ENCODE data around the gene PCYT2.

GRCh38 chr17:81905424-81905875 is 5.7 kb downstream of the PCYT2 start:
- TF ChIP-seq YY1 (IDR thresholded peaks at IDR 0.05; ENCODE audit: low read depth) (no peak), ZBTB7A (IDR thresholded peaks at IDR 0.05; ENCODE audit: low read depth) (no peak), RAD21 (IDR thresholded peaks at IDR 0.05; ENCODE audit: low read depth) (no peak), CREB1 (IDR thresholded peaks at IDR 0.05; ENCODE audit: low read depth) (no peak), CEBPB (IDR thresholded peaks at IDR 0.05) (no peak), TAF1 (IDR thresholded peaks at IDR 0.05; ENCODE audit: low read depth) (no peak), TEAD4 (IDR thresholded peaks at IDR 0.05) (no peak), TCF12 (IDR thresholded peaks at IDR 0.05; ENCODE audit: low read depth) (no peak), REST (IDR thresholded peaks at IDR 0.05; ENCODE audit: low read depth) (no peak), FOXM1 (IDR thresholded peaks at IDR 0.05; ENCODE audit: borderline replicate concordance, low read depth) (no peak), EP300 (IDR thresholded peaks at IDR 0.05; ENCODE audit: borderline replicate concordance) (no peak)
- TF ChIP-seq, protein P1, sequence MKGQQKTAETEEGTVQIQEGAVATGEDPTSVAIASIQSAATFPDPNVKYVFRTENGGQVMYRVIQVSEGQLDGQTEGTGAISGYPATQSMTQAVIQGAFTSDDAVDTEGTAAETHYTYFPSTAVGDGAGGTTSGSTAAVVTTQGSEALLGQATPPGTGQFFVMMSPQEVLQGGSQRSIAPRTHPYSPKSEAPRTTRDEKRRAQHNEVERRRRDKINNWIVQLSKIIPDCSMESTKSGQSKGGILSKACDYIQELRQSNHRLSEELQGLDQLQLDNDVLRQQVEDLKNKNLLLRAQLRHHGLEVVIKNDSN (IDR thresholded peaks at IDR 0.05) = no peak
- TF ChIP-seq, protein P2, sequence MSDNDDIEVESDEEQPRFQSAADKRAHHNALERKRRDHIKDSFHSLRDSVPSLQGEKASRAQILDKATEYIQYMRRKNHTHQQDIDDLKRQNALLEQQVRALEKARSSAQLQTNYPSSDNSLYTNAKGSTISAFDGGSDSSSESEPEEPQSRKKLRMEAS (IDR thresholded peaks at IDR 0.05) = no peak

Measured in Ishikawa (cell line).